Sigmoid colon (tissue), 4 donors: ENCODE measurements around the gene WASHC1.
"Not testable (repeated sequence)": the region's sequence is repeated elsewhere in the genome, so short reads cannot be mapped to it uniquely, and the experiment has no call there.

Source experiments
- EP300 ChIP-seq, 4 donors: sonication (generic); formaldehyde crosslinking; IDR thresholded peaks; one replicate each; pipeline ENCODE4 v1.6.1; 2017; ENCODE audit warnings: antibody characterized with exemption in 4 of 4
- POLR2A ChIP-seq, 2 donors: fragments of 450-650 bp; IDR thresholded peaks; one replicate each; pipeline ENCODE4 v1.6.1; 2016; ENCODE audit warnings: antibody characterized with exemption in 2 of 2, mild to moderate bottlenecking in 2 of 2, moderate library complexity in 2 of 2
- POLR2AphosphoS5 ChIP-seq, 4 donors: sonication (generic); formaldehyde crosslinking; IDR thresholded peaks; one replicate each; pipeline ENCODE4 v1.6.1; 2017; ENCODE audit warnings: antibody characterized with exemption in 4 of 4
- TF ChIP-seq, protein P1 (sequence below), 4 experiments: fragments of 450-650 bp in 3 of 4; fragments of 200-600 bp in 1 of 4; IDR thresholded peaks; one replicate each; pipeline ENCODE4 v1.5.1; 2016 to 2019; ENCODE audit warnings: antibody characterized with exemption in 4 of 4, mild to moderate bottlenecking in 3 of 4, moderate library complexity in 2 of 4

DNA sequence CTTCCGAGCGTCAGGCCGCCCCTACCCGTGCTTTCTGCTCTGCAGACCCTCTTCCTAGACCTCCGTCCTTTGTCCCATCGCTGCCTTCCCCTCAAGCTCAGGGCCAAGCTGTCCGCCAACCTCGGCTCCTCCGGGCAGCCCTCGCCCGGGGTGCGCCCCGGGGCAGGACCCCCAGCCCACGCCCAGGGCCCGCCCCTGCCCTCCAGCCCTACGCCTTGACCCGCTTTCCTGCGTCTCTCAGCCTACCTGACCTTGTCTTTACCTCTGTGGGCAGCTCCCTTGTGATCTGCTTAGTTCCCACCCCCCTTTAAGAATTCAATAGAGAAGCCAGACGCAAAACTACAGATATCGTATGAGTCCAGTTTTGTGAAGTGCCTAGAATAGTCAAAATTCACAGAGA is at the start of gene WASHC1:
- TF ChIP-seq, protein P1, sequence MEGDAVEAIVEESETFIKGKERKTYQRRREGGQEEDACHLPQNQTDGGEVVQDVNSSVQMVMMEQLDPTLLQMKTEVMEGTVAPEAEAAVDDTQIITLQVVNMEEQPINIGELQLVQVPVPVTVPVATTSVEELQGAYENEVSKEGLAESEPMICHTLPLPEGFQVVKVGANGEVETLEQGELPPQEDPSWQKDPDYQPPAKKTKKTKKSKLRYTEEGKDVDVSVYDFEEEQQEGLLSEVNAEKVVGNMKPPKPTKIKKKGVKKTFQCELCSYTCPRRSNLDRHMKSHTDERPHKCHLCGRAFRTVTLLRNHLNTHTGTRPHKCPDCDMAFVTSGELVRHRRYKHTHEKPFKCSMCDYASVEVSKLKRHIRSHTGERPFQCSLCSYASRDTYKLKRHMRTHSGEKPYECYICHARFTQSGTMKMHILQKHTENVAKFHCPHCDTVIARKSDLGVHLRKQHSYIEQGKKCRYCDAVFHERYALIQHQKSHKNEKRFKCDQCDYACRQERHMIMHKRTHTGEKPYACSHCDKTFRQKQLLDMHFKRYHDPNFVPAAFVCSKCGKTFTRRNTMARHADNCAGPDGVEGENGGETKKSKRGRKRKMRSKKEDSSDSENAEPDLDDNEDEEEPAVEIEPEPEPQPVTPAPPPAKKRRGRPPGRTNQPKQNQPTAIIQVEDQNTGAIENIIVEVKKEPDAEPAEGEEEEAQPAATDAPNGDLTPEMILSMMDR (IDR thresholded peaks at IDR 0.05), result not testable (repeated sequence)
- TF ChIP-seq EP300, POLR2A, POLR2AphosphoS5 (IDR thresholded peaks at IDR 0.05): not testable (repeated sequence)
